Measurements from ENCODE around the gene TBCEL. TPM values are rescaled to one million over a fixed set of nuclear protein-coding genes. Genes with fewer than 3 reads are reported as not detected.

TBCEL gene
- total RNA-seq, 4 donors from 2014 or later: 5.4 to 15.2 (median 8.4) TPM

DNA sequence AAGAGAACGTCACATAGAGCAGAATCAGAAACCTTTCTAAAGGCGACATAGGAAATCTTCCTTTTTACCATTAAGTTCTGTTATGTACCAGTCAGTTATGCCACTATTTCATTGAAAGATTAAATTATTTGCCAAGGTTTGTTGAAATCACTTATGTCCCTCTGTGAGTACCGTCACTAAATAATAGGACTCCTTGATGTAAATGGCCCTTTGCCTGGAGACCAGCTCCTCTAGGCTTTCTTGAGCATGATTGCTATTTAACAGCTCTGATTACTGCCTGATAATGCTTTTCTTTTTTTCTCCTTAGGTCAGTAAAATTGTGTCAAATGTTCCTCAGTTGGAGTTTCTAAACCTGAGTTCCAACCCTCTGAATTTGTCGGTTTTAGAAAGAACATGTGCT lies 29.3 kb downstream of the TBCEL start:
- intact Hi-C loops (cut with DNase I; ENCODE audit: low total_unique reads): no loop called here
- no peak overlapping the region for H3K4me3 ChIP-seq
- in situ Hi-C loops (cut with MboI; ENCODE audit: low sequenced_read_pairs in 4 of 4): no loop called here
- ATAC-seq (no peak), DNase-seq (no peak)
- no peaks in the 10 kb centered on the region for H3K4me1 ChIP-seq
- H3K36me3 ChIP-seq: peaks cover 0 to 26% of the 10 kb centered on the region in 2 donors
- no peak overlapping the region for H3K27ac ChIP-seq
- no peaks in the 10 kb centered on the region for H3K9me3 ChIP-seq
- no peak for TF ChIP-seq POLR2A (IDR thresholded peaks at IDR 0.05)
- TF ChIP-seq, protein P1, sequence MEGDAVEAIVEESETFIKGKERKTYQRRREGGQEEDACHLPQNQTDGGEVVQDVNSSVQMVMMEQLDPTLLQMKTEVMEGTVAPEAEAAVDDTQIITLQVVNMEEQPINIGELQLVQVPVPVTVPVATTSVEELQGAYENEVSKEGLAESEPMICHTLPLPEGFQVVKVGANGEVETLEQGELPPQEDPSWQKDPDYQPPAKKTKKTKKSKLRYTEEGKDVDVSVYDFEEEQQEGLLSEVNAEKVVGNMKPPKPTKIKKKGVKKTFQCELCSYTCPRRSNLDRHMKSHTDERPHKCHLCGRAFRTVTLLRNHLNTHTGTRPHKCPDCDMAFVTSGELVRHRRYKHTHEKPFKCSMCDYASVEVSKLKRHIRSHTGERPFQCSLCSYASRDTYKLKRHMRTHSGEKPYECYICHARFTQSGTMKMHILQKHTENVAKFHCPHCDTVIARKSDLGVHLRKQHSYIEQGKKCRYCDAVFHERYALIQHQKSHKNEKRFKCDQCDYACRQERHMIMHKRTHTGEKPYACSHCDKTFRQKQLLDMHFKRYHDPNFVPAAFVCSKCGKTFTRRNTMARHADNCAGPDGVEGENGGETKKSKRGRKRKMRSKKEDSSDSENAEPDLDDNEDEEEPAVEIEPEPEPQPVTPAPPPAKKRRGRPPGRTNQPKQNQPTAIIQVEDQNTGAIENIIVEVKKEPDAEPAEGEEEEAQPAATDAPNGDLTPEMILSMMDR (IDR thresholded peaks at IDR 0.05 in 4 of 5, conservative IDR thresholded peaks at IDR 0.05 in 1 of 5): no peak
- no peaks in the 10 kb centered on the region for H3K27me3 ChIP-seq

DNA sequence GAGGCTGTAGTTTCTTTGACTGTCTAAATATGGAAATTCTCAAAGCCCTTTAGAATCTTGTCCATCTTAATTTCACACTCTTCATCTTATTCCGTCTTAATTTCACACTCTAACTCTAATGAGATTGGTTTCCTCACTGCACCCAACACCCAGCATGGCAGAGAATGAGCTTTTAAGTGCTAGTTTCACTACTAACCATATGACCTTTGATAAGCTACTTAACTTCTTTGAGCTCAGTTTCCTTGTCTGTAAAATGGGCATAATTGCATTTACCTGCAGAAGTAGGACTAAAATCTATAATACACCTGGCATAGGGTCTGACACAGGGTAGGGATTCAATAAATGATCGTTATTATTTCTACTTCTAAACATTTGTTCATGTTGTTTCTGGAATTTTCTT lies 30.4 kb downstream of the TBCEL start:
- Histone ChIP-seq H3K4me3 (no peak overlapping the region), H3K4me1 (no peaks in the 10 kb centered on the region), H3K27ac (no peak overlapping the region), H3K27me3 (no peaks in the 10 kb centered on the region), H3K9me3 (no peaks in the 10 kb centered on the region), H3K36me3 (peaks cover 0 to 26% of the 10 kb centered on the region in 2 donors)
- no peak for TF ChIP-seq POLR2A (IDR thresholded peaks at IDR 0.05)
- TF ChIP-seq, protein P1 (IDR thresholded peaks at IDR 0.05 in 4 of 5, conservative IDR thresholded peaks at IDR 0.05 in 1 of 5): no peak
- ATAC-seq: no peak
- in situ Hi-C loops (cut with MboI; ENCODE audit: low sequenced_read_pairs in 4 of 4): no loop called here
- no peak for DNase-seq
- intact Hi-C loops (cut with DNase I; ENCODE audit: low total_unique reads): no loop called here

- Histone ChIP-seq H3K27ac (no peak overlapping the region), H3K9me3 (no peaks in the 10 kb centered on the region), H3K27me3 (no peaks in the 10 kb centered on the region), H3K4me3 (no peak overlapping the region), H3K4me1 (no peaks in the 10 kb centered on the region), H3K36me3 (peaks cover 0 to 30% of the 10 kb centered on the region in 2 donors)
- intact Hi-C loops (cut with DNase I; ENCODE audit: low total_unique reads) (no loop called here), in situ Hi-C loops (cut with MboI; ENCODE audit: low sequenced_read_pairs in 4 of 4) (no loop called here)
- ATAC-seq (no peak), DNase-seq (no peak)
- TF ChIP-seq POLR2A (IDR thresholded peaks at IDR 0.05): no peak
- TF ChIP-seq, protein P1 (IDR thresholded peaks at IDR 0.05 in 4 of 5, conservative IDR thresholded peaks at IDR 0.05 in 1 of 5): no peak
These were observed 31.2 kb downstream of the TBCEL start for GRCh38 chr11:121055076-121055475.

GRCh38 chr11:121057922-121058321 lies 34.0 kb downstream of the TBCEL start:
- intact Hi-C loops (cut with DNase I; ENCODE audit: low total_unique reads): no loop called here
- peaks cover 0 to 32% of the 10 kb centered on the region in 2 donors for H3K36me3 ChIP-seq

More at GRCh38 chr11:121057922-121058321, 34.0 kb downstream of the TBCEL start:
- ATAC-seq (no peak), DNase-seq (no peak)
- no peak for TF ChIP-seq POLR2A (IDR thresholded peaks at IDR 0.05)
- TF ChIP-seq, protein P1 (IDR thresholded peaks at IDR 0.05 in 4 of 5, conservative IDR thresholded peaks at IDR 0.05 in 1 of 5): no peak
- no peak overlapping the region for H3K4me3 ChIP-seq
- no peaks in the 10 kb centered on the region for H3K27me3 ChIP-seq
- no peaks in the 10 kb centered on the region for H3K9me3 ChIP-seq
- H3K4me1 ChIP-seq: no peaks in the 10 kb centered on the region
- no peak overlapping the region for H3K27ac ChIP-seq
- in situ Hi-C loops (cut with MboI; ENCODE audit: low sequenced_read_pairs in 4 of 4): no loop called here

All from gastrocnemius medialis (tissue), 4 donors.